Loucy (cell line): ENCODE data around the gene NRARP.

Experiments used
- H2AFZ ChIP-seq: fragments of 200-600 bp; sonication (generic); 2 replicates; pipeline ENCODE4 v1.6.0; 2016; ENCODE audit warnings: antibody characterized with exemption, mild to moderate bottlenecking, low read length, moderate library complexity
- H3F3A ChIP-seq: fragments of 200-600 bp; 2 replicates; pipeline ENCODE4 v1.6.0; 2016; ENCODE audit warnings: antibody characterized with exemption, low read depth, mild to moderate bottlenecking
- H3K27me3 ChIP-seq: fragments of 200-600 bp; sonication (generic); 2 replicates; pipeline ENCODE4 v1.6.1; 2014; ENCODE audit warnings: low read length, mild to moderate bottlenecking; ENCODE audit not compliant: insufficient read depth, poor library complexity, severe bottlenecking
- H3K36me3 ChIP-seq: fragments of 200-600 bp; sonication (generic); 2 replicates; pipeline ENCODE4 v1.6.1; 2016; ENCODE audit warnings: low read length; ENCODE audit not compliant: insufficient read depth
- H3K4me1 ChIP-seq: fragments of 200-600 bp; sonication (generic); 2 replicates; pipeline ENCODE4 v1.5.1; 2014; ENCODE audit warnings: low read length, mild to moderate bottlenecking; ENCODE audit not compliant: insufficient read depth, poor library complexity, severe bottlenecking
- H3K4me2 ChIP-seq: fragments of 200-600 bp; sonication (generic); 2 replicates; pipeline ENCODE4 v1.6.0; 2014; ENCODE audit warnings: antibody characterized with exemption, low read length, low read depth, mild to moderate bottlenecking; ENCODE audit not compliant: poor library complexity, severe bottlenecking
- H3K4me3 ChIP-seq: fragments of 200-600 bp; sonication (generic); 2 replicates; pipeline ENCODE4 v1.5.1; 2014; ENCODE audit warnings: low read length, mild to moderate bottlenecking, mixed read lengths; ENCODE audit not compliant: poor library complexity, severe bottlenecking
- H3K79me2 ChIP-seq: fragments of 200-600 bp; sonication (generic); 2 replicates; pipeline ENCODE4 v1.6.1; 2014; ENCODE audit warnings: low read length; ENCODE audit not compliant: insufficient read depth
- H3K9ac ChIP-seq: fragments of 200-600 bp; sonication (generic); 2 replicates; pipeline ENCODE4 v1.6.0; 2014; ENCODE audit warnings: mild to moderate bottlenecking, low read depth, low read length, moderate library complexity; ENCODE audit not compliant: poor library complexity, severe bottlenecking
- H3K9me2 ChIP-seq: fragments of 200-600 bp; sonication (generic); replicated peaks from 2 replicates; pipeline ENCODE4 v1.6.1; 2016; ENCODE audit warnings: low read depth, low read length, mixed read lengths
- H3K9me3 ChIP-seq: fragments of 200-600 bp; sonication (generic); 2 replicates; pipeline ENCODE4 v1.6.1; 2014; ENCODE audit warnings: mild to moderate bottlenecking, antibody characterized with exemption, low read length, low read depth; ENCODE audit not compliant: insufficient read depth
- H4K20me1 ChIP-seq: fragments of 200-600 bp; sonication (generic); 2 replicates; pipeline ENCODE4 v1.6.0; 2014; ENCODE audit warnings: antibody characterized with exemption, low read length, mild to moderate bottlenecking; ENCODE audit not compliant: insufficient read depth, poor library complexity, severe bottlenecking
- EZH2phosphoT487 ChIP-seq: fragments of 200-600 bp; IDR thresholded peaks from 2 replicates; pipeline ENCODE4 v1.6.1; 2018; ENCODE audit warnings: antibody characterized with exemption, mild to moderate bottlenecking, moderate library complexity, borderline replicate concordance
- TF ChIP-seq, protein P1 (sequence below): fragments of 200-600 bp; sonication (generic); conservative IDR thresholded peaks from 2 replicates; pipeline ENCODE4 v1.5.1; 2014; ENCODE audit warnings: mild to moderate bottlenecking, antibody characterized with exemption, low read length

The NRARP gene

DNA sequence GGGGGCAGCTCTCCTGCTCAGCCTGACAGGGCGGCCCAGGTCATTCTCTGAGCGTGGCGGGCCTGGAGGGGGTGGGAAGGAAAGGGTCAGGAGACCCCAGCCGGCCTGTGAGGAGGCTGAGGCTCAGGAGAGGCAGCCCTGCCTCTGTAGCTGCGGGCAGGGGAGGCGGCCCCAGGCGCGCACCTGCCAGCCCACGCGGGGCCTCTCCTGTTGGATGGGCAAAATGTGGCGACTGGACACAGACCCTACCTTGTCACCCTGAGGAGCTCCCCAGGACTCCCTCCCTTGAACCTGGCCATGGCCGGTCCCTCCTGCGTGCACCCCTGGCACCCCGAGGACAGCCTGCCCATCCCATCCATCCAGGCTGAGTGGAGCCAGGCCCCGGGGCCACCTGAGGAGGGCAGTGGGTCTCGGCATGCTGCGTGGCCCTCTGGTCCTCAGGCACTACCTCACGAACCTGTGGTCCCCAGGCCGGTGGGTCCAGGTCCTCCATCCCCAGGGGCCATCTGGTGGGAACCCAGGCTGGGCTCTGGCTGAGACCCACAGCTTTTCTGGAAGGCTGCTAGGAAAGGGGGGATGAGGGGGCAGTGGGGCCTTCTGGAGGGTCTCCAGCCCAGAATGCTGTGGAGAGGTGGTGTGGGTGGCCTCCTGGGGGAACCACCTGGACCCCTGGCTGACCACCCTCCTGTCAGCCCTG is 15.1 kb upstream of the NRARP start:
- no peaks in the 10 kb centered on the region for H3F3A ChIP-seq
- no peaks in the 10 kb centered on the region for H3K36me3 ChIP-seq
- H3K4me1 ChIP-seq = peaks cover 21% of the 10 kb centered on the region
- H3K4me2 ChIP-seq = no peak overlapping the region
- no peak overlapping the region for H3K4me3 ChIP-seq
- no peaks in the 10 kb centered on the region for H3K79me2 ChIP-seq
- H3K9me2 ChIP-seq = no peaks in the 10 kb centered on the region
- H2AFZ ChIP-seq = no peak overlapping the region
- H3K9ac ChIP-seq = no peak overlapping the region
- H4K20me1 ChIP-seq = no peaks in the 10 kb centered on the region
- H3K27me3 ChIP-seq = no peaks in the 10 kb centered on the region
- no peak for TF ChIP-seq EZH2phosphoT487
- TF ChIP-seq, protein P1, sequence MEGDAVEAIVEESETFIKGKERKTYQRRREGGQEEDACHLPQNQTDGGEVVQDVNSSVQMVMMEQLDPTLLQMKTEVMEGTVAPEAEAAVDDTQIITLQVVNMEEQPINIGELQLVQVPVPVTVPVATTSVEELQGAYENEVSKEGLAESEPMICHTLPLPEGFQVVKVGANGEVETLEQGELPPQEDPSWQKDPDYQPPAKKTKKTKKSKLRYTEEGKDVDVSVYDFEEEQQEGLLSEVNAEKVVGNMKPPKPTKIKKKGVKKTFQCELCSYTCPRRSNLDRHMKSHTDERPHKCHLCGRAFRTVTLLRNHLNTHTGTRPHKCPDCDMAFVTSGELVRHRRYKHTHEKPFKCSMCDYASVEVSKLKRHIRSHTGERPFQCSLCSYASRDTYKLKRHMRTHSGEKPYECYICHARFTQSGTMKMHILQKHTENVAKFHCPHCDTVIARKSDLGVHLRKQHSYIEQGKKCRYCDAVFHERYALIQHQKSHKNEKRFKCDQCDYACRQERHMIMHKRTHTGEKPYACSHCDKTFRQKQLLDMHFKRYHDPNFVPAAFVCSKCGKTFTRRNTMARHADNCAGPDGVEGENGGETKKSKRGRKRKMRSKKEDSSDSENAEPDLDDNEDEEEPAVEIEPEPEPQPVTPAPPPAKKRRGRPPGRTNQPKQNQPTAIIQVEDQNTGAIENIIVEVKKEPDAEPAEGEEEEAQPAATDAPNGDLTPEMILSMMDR = no peak
- H3K9me3 ChIP-seq = no peaks in the 10 kb centered on the region

DNA sequence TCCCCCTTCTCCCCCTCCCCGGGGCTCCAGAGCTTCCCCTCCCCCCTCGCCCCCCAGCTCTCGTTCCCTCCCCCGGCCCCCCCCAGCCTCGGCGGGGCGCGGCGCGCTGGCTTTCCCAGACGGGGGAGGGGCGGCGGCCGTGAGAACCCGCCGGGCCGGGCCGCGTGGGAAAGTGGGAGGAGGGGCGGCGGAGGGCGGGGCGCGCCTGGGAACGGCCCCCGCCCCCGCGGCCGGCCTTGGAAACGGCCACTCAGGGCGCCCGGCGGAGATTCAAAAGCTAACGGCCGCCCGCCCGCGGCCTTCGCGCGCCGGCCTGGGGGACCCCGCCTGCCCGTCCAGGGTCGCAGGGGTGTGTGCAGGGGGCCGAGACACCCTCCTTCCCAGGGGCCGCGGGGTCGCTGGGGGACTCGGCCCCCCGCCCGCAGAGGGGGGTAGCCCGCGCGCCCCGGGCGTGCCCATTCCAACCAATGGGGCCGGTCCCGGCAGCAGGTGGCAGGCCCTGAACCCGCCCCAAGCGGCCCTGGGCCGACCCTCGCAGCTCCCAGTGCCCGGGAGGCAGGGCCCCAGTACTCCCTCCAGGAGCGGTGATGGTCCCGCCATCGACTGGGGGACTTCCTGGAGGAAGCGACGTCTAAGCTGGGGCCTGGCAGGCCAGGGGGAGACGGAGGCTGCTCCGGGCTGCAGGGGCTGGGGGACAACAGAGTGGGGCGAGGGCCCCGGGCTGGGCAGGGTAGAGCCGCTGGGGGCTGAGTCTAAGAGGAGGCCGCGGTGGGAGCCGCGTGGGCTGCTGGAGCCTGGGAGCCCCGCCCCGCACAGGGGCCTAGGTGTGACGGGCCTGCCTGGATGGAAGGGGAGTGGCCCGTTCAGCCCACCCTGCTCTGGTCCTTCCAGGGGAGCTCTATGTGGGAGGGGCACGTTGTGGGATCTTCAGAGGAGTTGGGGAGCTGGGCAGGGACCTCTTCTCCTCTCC is 14.2 kb upstream of the NRARP start:
- Histone ChIP-seq H3K4me1 (peaks cover 17% of the 10 kb centered on the region), H3K4me2 (no peak overlapping the region), H3K36me3 (no peaks in the 10 kb centered on the region), H3K9me2 (no peaks in the 10 kb centered on the region), H3K9me3 (no peaks in the 10 kb centered on the region), H2AFZ (no peak overlapping the region), H3K4me3 (no peak overlapping the region), H3K9ac (no peak overlapping the region), H3K79me2 (no peaks in the 10 kb centered on the region), H3F3A (no peaks in the 10 kb centered on the region), H4K20me1 (no peaks in the 10 kb centered on the region), H3K27me3 (no peaks in the 10 kb centered on the region)
- no peak for TF ChIP-seq EZH2phosphoT487
- TF ChIP-seq, protein P1 = no peak

DNA sequence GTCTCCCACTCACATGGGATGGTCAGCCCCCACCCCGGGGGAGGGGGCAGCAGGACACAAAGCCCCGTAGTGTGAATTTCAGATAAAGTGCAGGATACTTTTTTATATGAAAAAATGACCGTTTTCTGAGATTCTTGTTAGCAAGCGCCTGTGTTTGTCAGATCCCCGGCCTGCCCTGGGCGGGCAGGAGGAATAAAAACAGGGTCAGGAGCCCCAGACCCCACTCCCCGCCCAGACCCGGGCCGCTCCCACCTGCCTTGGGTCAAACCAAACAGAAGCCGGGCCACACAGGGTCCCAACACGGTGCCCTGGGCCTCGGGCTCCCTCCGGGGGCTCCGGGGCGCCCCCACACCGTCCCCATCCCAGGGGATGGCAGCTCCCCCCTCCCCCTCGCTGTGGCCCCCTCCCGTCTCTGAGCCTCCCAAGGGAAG is 13.5 kb upstream of the NRARP start:
- no peak for TF ChIP-seq EZH2phosphoT487
- TF ChIP-seq, protein P1 = no peak
- Histone ChIP-seq H3K27me3 (no peaks in the 10 kb centered on the region), H3K9me3 (no peaks in the 10 kb centered on the region), H3K36me3 (no peaks in the 10 kb centered on the region), H2AFZ (no peak overlapping the region), H3K9me2 (no peaks in the 10 kb centered on the region), H3K4me3 (no peak overlapping the region), H3K4me2 (no peak overlapping the region), H3F3A (no peaks in the 10 kb centered on the region), H3K79me2 (no peaks in the 10 kb centered on the region), H3K4me1 (peaks cover 11% of the 10 kb centered on the region), H4K20me1 (no peaks in the 10 kb centered on the region), H3K9ac (no peak overlapping the region)
